Germinal center (tissue), 1 donor: ENCODE measurements around the gene SFI1.

ENCODE experiments used
- DNase-seq: peaks from one replicate; pipeline ENCODE4 v3.0.0; 2012; ENCODE audit warnings: mixed read lengths, low spot score

SFI1 gene

DNA sequence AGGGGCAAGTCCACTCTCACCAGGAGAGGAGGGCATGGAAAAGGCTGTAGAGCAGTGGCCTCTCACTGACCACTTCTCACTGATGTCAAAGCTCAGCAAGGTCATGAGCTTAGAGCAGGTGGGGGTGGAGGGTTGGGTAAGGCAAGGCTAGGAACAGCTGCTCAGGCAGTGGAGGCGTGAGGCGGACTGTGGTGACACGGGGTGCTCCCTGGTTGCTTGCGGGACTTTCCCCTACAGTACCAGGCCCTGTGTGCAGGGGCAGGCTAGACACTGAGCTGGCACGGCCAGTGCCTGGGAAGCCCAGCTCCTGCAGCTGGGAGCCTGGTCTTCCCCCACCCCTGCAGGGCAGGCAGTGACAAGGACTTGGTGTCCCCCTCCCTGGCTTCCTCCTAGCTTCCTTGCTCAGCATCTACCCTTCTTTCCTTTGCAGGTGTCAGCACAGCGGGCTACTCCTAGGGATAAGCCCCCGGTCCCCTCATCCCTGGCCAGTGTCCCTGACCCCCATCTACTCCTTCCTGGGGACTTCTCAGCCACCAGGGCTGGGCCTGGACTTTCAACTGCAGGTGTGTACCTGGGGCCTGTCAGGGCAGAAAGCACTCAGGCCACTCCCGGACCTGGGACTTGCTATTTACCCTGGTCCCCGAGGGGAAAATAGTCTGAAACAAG lies 120.1 kb downstream of the SFI1 start:
- peak; percentile 56 for DNase-seq

- no peak for DNase-seq
These were observed 121.7 kb downstream of the SFI1 start for GRCh38 chr22:31618057-31618456.

GRCh38 chr22:31618471-31619176 lies 122.3 kb downstream of the SFI1 start:
- no peak for DNase-seq

DNA sequence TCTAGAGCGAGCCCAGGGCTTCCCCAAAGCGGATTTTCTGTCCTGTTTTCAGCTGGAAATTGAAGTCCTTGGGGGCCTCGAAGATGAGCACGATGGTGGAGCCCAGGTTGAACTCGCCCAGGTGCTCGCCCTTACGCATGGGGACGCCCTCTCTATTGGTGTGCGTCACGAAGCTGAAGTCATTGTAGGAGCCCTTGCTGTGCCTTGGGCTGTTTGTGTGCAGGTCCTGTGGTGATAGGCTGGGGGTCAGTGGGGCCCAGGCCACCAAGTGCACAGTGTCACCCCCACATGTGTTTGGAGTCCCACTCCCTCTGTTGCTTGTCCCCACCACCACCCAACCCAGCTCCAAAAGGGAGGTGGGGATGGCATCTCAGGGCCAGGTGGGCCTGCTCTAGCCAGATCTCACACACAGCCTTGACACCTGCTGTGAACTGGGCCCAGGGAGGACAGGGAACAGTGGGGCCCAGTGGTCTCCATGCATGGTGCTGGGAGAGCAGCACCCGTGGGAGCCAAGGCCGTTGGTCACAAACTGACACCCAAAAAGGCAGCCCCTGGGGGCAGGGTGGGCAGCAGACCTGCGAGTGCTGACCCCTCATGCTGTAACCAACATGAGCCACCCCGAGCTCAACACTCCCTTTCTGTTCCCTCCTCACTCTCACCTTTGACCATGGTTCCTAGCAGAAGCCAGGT lies 123.4 kb downstream of the SFI1 start:
- no peak for DNase-seq

- DNase-seq = no peak
These were observed 124.6 kb downstream of the SFI1 start for GRCh38 chr22:31620756-31621480.

- DNase-seq = no peak
These were observed 125.3 kb downstream of the SFI1 start for GRCh38 chr22:31621507-31622124.

DNA sequence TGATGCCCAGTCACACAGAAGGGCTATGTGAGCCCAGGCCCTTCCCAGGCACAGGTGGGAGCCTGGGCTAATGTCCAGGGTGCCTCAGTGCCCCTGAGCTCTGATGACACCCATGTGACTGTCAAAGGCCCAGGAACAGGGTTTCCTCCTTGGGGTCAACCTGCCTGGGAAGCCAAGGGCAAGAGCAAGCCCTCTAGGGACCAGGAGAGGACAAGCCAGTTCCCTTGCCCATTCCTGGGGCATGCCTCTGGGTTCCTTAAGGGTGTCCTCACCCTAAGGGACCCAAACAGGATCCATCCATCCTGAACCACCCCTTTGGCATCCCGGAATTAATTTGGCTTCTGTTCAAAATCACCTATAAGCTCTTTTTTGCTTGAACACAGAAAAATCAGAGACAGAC lies 126.6 kb downstream of the SFI1 start:
- DNase-seq = no peak

DNA sequence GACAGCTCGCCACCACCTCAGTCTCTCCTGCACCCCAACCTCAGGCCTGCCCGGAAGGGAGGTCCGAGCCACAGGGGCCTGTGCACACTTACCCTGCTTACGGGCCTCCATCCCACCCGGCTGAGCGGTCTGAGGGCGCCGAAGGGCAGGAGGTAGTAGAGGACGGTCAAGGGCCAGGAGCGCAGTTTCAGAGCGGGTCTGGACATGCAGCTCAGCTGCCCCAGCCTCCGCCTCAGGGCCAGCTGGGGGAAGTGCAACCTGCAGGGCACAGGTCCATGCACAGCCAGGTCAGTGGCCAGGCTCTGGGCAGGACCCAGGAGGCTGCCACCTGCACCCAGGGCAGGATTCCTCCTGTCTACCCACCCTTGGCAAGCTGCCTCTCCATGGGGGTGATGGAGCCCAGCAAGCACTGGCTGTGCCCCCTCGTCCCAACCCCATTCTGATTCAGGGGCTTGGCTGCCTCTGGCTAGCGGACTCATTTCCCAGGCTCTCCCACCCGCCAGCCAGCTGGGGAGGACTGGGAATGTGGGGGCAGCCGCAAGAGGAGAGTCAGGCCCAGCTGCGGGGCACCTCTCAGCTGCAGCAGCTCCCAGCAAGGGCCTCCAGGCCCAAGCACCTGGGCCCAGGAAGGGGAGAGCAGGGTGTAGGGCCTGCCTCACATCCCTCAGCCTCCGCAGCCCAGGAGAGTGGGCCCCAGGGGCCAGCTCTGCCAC lies 127.4 kb downstream of the SFI1 start:
- DNase-seq = no peak

DNA sequence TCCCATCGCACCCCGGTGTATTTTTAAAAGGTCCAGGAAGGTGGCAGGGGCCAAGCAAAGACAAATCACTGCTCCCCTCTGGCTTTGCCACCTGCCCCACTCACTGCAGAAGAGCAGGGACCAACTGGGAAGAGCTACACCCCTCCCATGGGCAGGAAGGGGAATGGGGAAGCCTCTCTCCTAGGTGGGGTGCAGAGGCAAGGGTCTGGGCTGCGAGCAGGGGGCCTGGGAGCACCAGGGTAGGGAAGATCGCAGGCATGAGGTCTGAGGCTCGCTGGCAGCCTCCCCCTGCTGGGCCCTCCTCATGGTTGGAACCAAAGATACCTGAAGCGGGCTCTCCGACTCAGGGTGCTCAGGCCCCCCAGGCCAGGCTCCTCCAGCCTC lies 128.9 kb downstream of the SFI1 start:
- DNase-seq = no peak

- DNase-seq = no peak
These were observed 129.5 kb downstream of the SFI1 start for GRCh38 chr22:31625661-31626426.

DNA sequence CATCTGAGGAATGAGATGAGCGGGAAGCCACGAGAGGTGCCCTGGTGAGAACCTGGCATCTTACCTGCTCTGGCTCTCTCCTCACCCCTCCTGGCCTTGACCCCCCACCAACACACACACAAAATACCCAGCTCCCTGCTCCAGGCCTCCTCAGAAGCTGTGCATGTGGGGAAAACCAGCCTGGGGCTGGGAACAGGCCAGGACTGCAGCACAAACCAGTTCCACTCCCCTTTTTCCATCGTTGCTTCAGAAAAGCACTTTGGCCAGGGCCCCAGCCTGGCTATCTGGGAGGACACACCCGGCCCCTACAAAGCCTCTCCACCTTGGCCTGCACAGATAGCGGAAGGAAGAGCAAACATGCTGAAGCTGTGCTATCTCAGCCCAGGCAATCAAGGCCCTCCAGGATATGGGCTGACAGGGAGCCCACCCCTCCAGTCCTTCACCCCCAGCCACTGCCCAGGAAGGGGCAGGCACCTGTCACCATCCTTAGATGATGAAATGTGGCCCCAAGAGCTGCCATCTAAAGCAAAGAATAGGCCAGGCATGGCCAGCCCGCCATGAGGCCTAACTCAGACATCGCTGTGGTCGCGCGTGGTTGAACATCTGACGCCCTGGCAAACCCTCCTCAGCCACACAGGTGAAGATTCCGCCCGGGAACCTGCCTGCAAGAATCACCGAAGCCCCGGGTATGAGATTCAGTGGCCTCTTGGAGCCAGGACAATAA lies 130.3 kb downstream of the SFI1 start:
- DNase-seq = no peak

- DNase-seq = no peak
These were observed 130.9 kb downstream of the SFI1 start for GRCh38 chr22:31627223-31627731.

DNA sequence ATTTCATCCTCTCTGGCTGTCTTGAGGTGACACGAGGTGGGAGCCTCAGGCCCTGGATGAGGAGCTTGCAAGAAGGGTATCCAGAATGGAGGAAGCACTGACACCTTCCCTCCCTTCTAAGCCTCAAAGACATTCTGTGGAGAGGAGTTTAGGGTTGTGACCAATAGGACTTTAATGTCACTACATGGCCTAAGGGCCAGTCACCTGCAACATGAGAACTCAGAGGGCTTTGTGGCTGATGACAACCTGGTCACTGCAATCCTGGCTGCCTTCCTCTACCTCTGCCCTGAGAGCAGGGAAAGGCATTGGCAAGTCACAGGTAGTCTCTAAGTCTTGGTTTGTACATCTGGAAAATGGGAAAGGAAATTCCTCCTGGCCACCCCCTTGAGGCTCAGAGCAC lies 132.0 kb downstream of the SFI1 start:
- DNase-seq = no peak

GRCh38 chr22:31628969-31629708 lies 132.8 kb downstream of the SFI1 start:
- peak; percentile 44 for DNase-seq

GRCh38 chr22:31629741-31630184 lies 133.4 kb downstream of the SFI1 start:
- DNase-seq = no peak

GRCh38 chr22:31630331-31631329 lies 134.3 kb downstream of the SFI1 start:
- DNase-seq = peak; percentile 97

DNA sequence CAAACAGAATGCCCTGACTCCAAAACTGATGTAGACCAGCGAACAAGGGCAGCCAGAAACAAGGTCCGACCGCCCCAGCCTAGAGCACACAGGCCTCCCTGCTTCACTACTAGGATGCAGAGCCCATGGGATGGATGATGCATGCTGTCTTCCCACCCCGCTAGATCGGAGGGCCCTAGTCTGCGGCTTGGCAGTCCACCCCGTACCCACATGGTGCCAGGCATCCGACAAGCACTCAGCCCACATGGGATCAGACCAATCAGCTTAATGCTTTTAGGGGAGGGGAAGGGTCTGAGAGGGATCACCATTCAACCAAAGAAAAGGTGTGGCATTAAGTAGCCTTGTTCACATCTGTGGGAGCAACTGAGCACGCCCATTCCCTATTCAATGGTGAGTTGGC lies 135.1 kb downstream of the SFI1 start:
- DNase-seq = no peak
